ENCODE data around the gene ANGEL2. TPM values are rescaled to one million over a fixed set of nuclear protein-coding genes. Genes with fewer than 3 reads are reported as not detected.

Gene ANGEL2
- total RNA-seq, 1 experiment from 2014 or later, result 25.5 TPM

DNA sequence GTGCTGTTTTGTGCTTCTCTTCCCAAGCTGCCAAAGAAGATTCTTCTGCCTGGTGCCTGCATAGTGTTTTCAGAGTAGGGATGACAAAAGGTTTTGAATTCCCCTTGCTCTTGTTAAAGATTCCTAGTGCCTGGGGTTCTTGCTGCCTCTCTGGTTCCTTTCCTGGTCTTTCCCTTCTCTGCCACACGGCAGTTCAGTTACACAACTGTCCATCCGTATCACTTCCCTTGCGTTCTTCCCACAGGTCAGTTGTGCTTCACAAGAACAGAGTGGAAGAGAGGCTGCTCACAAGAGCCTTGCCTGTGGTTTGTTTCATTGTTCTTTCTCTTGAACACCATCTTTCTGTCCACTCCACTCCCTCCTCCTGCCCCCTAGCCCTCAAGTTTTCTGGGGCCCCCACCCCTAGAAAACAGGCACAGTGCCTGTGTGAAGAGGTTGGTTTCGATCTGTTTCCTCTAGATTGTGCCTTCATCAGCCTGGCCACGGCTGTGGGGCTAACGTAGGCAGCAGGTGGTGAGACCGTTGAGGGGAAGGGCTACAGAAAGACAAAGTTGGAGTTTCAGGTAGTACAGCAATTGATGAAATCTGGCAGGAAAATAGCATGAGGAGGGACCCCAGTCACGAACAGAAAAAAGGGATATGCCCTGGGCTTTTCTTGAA, 59.6 kb downstream of the ANGEL2 start:
- intact Hi-C loops (cut with micrococcal nuclease), result no loop called here
- no peaks in the 10 kb centered on the region for H3K27me3 ChIP-seq (ENCODE audit: insufficient read depth, low read length)
- no TSS peak for BruUV-seq (replicated peaks)
- TF ChIP-seq EZH2 (IDR thresholded peaks at IDR 0.05) (no peak), EZH2phosphoT487 (IDR thresholded peaks at IDR 0.05; ENCODE audit: borderline replicate concordance) (no peak), CBX3 (IDR thresholded peaks at IDR 0.05; ENCODE audit: low read depth) (no peak), POLR2A (IDR thresholded peaks at IDR 0.05; ENCODE audit: borderline replicate concordance, extremely low read depth, insufficient read depth, insufficient read length) (no peak), ZNF274 (IDR thresholded peaks at IDR 0.05; ENCODE audit: low read depth, low read length) (no peak), ZBTB33 (IDR thresholded peaks at IDR 0.05; ENCODE audit: extremely low read depth, insufficient replicate concordance, low read length) (no peak), POLR2AphosphoS5 (IDR thresholded peaks at IDR 0.05; ENCODE audit: low read depth, low read length) (no peak), TCF7L2 (IDR thresholded peaks at IDR 0.05; ENCODE audit: borderline replicate concordance, extremely low read depth, insufficient read depth, insufficient read length) (no peak), EGR1 (IDR thresholded peaks at IDR 0.05; ENCODE audit: low read depth) (no peak), SP1 (IDR thresholded peaks at IDR 0.05; ENCODE audit: low read depth) (no peak)
- TF ChIP-seq, protein P1, sequence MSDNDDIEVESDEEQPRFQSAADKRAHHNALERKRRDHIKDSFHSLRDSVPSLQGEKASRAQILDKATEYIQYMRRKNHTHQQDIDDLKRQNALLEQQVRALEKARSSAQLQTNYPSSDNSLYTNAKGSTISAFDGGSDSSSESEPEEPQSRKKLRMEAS (IDR thresholded peaks at IDR 0.05), result no peak
- DNase-seq (ENCODE audit: low read depth, low spot score) (no peak), ATAC-seq (no peak)
- H2AFZ ChIP-seq (ENCODE audit: low read depth, low read length, poor library complexity, severe bottlenecking), result no peak overlapping the region
- H3K9me2 ChIP-seq (ENCODE audit: insufficient read depth), result no peaks in the 10 kb centered on the region
- H3K9ac ChIP-seq (ENCODE audit: low read length), result no peak overlapping the region
- ChIA-PET RAD21 (ENCODE audit: low non-redundant PET in 1 of 2, low total read pairs in 2 of 2, uncharacterized antibody in 2 of 2, unreplicated experiment in 2 of 2) (no interaction called here), CTCF (no interaction called here), POLR2A (no interaction called here)
- no peak overlapping the region for H3K4me2 ChIP-seq (ENCODE audit: low read length)
- H3K4me3 ChIP-seq (replicated peaks in 1 of 2; ENCODE audit: low read depth in 1 of 2, low read length in 2 of 2), result no peak overlapping the region
- 0 out of 4 replicates have a peak, but pooled peaks cover 0 to under 1% of the 10 kb centered on the region in 2 experiments for H3K4me1 ChIP-seq (ENCODE audit: control insufficient read depth in 1 of 2, insufficient read depth in 2 of 2, low read length in 2 of 2)
- 0 out of 4 replicates have a peak, but pooled peaks cover 0 to 2% of the 10 kb centered on the region in 2 experiments for H3K36me3 ChIP-seq (ENCODE audit: control insufficient read depth in 1 of 2, insufficient read depth in 2 of 2, low read length in 2 of 2)
- no peaks in the 10 kb centered on the region for H3K79me2 ChIP-seq (ENCODE audit: insufficient read depth, low read length)
- H4K20me1 ChIP-seq (ENCODE audit: insufficient read depth), result no peaks in the 10 kb centered on the region
- no peaks in the 10 kb centered on the region for H3K9me3 ChIP-seq (ENCODE audit: control insufficient read depth in 1 of 2, insufficient read depth in 1 of 2, low read depth in 1 of 2, low read length in 2 of 2)
- H3K27ac ChIP-seq (ENCODE audit: low read depth, low read length), result no peak overlapping the region

Data from HCT116 (cell line).